Stimulated activated effector memory CD8-positive, alpha-beta T cell treated with anti-CD3 and anti-CD28 coated beads, Interleukin-12 subunit alpha, Interleukin-12 subunit beta, amount 100 ng/mL, for 72 hours (primary cell): ENCODE results near the gene OXGR1.
"Not testable (repeated sequence)": the region's sequence is repeated elsewhere in the genome, so short reads cannot be mapped to it uniquely, and the experiment has no call there.

ENCODE experiments used
- ATAC-seq: fragments of 150-1000 bp; cut with Tn5 transposase; 2 replicates; pipeline ENCODE4 v1.10.0; 2021
- DNase-seq, 2 donors: peaks; one replicate each; pipeline ENCODE4 v3.0.0; 2021 to 2022; ENCODE audit warnings: low spot score in 2 of 2
- H3K27ac Mint-ChIP-seq: one replicate; pipeline ENCODE4 v1.8.0; 2022; ENCODE audit warnings: mild to moderate bottlenecking, mixed read lengths
- H3K36me3 Mint-ChIP-seq: one replicate; pipeline ENCODE4 v1.8.0; 2022; ENCODE audit warnings: mild to moderate bottlenecking, mixed read lengths
- H3K4me1 Mint-ChIP-seq: one replicate; pipeline ENCODE4 v1.8.0; 2022; ENCODE audit warnings: mixed read lengths
- H3K4me3 Mint-ChIP-seq: one replicate; pipeline ENCODE4 v1.8.0; 2022; ENCODE audit warnings: mild to moderate bottlenecking, mixed read lengths
- H3K9me3 Mint-ChIP-seq: one replicate; pipeline ENCODE4 v1.8.0; 2022; ENCODE audit warnings: mixed read lengths

The OXGR1 gene

GRCh38 chr13:96996107-96996506 lies 1.8 kb upstream of the OXGR1 start:
- H3K9me3 Mint-ChIP-seq, result no peaks in the 10 kb centered on the region
- no peak overlapping the region for H3K27ac Mint-ChIP-seq
- ATAC-seq (no peak), DNase-seq (no peak)
- H3K36me3 Mint-ChIP-seq, result no peaks in the 10 kb centered on the region
- no peaks in the 10 kb centered on the region for H3K4me1 Mint-ChIP-seq
- no peak overlapping the region for H3K4me3 Mint-ChIP-seq

GRCh38 chr13:96994858-96995243 lies 575 bp upstream of the OXGR1 start:
- Mint-ChIP-seq H3K4me3 (no peak overlapping the region), H3K36me3 (no peaks in the 10 kb centered on the region), H3K27ac (no peak overlapping the region), H3K9me3 (no peaks in the 10 kb centered on the region), H3K4me1 (no peaks in the 10 kb centered on the region)
- DNase-seq (no peak), ATAC-seq (no peak)

- Mint-ChIP-seq H3K4me3 (no peak overlapping the region), H3K4me1 (no peaks in the 10 kb centered on the region), H3K9me3 (no peaks in the 10 kb centered on the region), H3K27ac (no peak overlapping the region), H3K36me3 (no peaks in the 10 kb centered on the region)
- ATAC-seq (no peak), DNase-seq (no peak)
Observed at GRCh38 chr13:96993634-96994016, 651 bp downstream of the OXGR1 start.

GRCh38 chr13:96992633-96993032 lies 1.6 kb downstream of the OXGR1 start:
- Mint-ChIP-seq H3K27ac (no peak overlapping the region), H3K4me3 (no peak overlapping the region)
- ATAC-seq, result no peak

GRCh38 chr13:96991072-96991471 lies 3.2 kb downstream of the OXGR1 start:
- Mint-ChIP-seq H3K36me3 (no peaks in the 10 kb centered on the region), H3K9me3 (no peaks in the 10 kb centered on the region), H3K4me1 (no peaks in the 10 kb centered on the region), H3K4me3 (no peak overlapping the region), H3K27ac (no peak overlapping the region)
- DNase-seq (no peak), ATAC-seq (no peak)

More at GRCh38 chr13:96992633-96993032, 1.6 kb downstream of the OXGR1 start:
- no peaks in the 10 kb centered on the region for H3K36me3 Mint-ChIP-seq
- H3K9me3 Mint-ChIP-seq, result no peaks in the 10 kb centered on the region
- no peak for DNase-seq
- no peaks in the 10 kb centered on the region for H3K4me1 Mint-ChIP-seq

- no peak overlapping the region for H3K27ac Mint-ChIP-seq
- no peak overlapping the region for H3K4me3 Mint-ChIP-seq
- peaks cover 7% of the 10 kb centered on the region for H3K4me1 Mint-ChIP-seq
- ATAC-seq (no peak), DNase-seq (no peak)
- H3K9me3 Mint-ChIP-seq, result no peaks in the 10 kb centered on the region
- no peaks in the 10 kb centered on the region for H3K36me3 Mint-ChIP-seq
Observed at GRCh38 chr13:96988441-96988840, 5.8 kb downstream of the OXGR1 start.

- DNase-seq (no peak), ATAC-seq (peak; percentile 75)
- no peak overlapping the region for H3K4me3 Mint-ChIP-seq
- H3K9me3 Mint-ChIP-seq, result peaks cover 4% of the 10 kb centered on the region
- H3K27ac Mint-ChIP-seq, result no peak overlapping the region
- H3K4me1 Mint-ChIP-seq, result peaks cover 13% of the 10 kb centered on the region
- H3K36me3 Mint-ChIP-seq, result no peaks in the 10 kb centered on the region
Observed at GRCh38 chr13:96984051-96984508, 10.2 kb downstream of the OXGR1 start.

- H3K27ac Mint-ChIP-seq, result no peak overlapping the region
- DNase-seq, result no peak
- peaks cover 13% of the 10 kb centered on the region for H3K4me1 Mint-ChIP-seq
- H3K36me3 Mint-ChIP-seq, result no peaks in the 10 kb centered on the region
- no peak for ATAC-seq
- peaks cover 6% of the 10 kb centered on the region for H3K9me3 Mint-ChIP-seq
- no peak overlapping the region for H3K4me3 Mint-ChIP-seq
Observed at GRCh38 chr13:96982672-96983071, 11.6 kb downstream of the OXGR1 start.

- H3K4me3 Mint-ChIP-seq, H3K36me3 Mint-ChIP-seq, H3K27ac Mint-ChIP-seq, ATAC-seq, DNase-seq: not testable (repeated sequence)
- Mint-ChIP-seq H3K4me1 (peaks cover 13% of the 10 kb centered on the region), H3K9me3 (peaks cover 12% of the 10 kb centered on the region)
Observed at GRCh38 chr13:96979861-96980260, 14.4 kb downstream of the OXGR1 start.

- no peaks in the 10 kb centered on the region for H3K36me3 Mint-ChIP-seq
Observed at GRCh38 chr13:96968027-96968426, 26.2 kb downstream of the OXGR1 start.

GRCh38 chr13:96967248-96967745 lies 27.0 kb downstream of the OXGR1 start:
- H3K36me3 Mint-ChIP-seq, result no peaks in the 10 kb centered on the region
- no peak overlapping the region for H3K4me3 Mint-ChIP-seq
- DNase-seq (no peak), ATAC-seq (no peak)
- H3K4me1 Mint-ChIP-seq, result no peaks in the 10 kb centered on the region
- H3K9me3 Mint-ChIP-seq, result peaks cover 22% of the 10 kb centered on the region
- no peak overlapping the region for H3K27ac Mint-ChIP-seq

More at GRCh38 chr13:96968027-96968426, 26.2 kb downstream of the OXGR1 start:
- ATAC-seq (no peak), DNase-seq (no peak)
- H3K4me1 Mint-ChIP-seq, result no peaks in the 10 kb centered on the region
- no peak overlapping the region for H3K27ac Mint-ChIP-seq
- peaks cover 22% of the 10 kb centered on the region for H3K9me3 Mint-ChIP-seq
- no peak overlapping the region for H3K4me3 Mint-ChIP-seq

GRCh38 chr13:96966415-96967102 lies 27.7 kb downstream of the OXGR1 start:
- Mint-ChIP-seq H3K27ac (no peak overlapping the region), H3K4me1 (no peaks in the 10 kb centered on the region), H3K4me3 (no peak overlapping the region), H3K9me3 (peaks cover 22% of the 10 kb centered on the region), H3K36me3 (no peaks in the 10 kb centered on the region)
- no peak for DNase-seq
- no peak for ATAC-seq

GRCh38 chr13:96963786-96964475 lies 30.3 kb downstream of the OXGR1 start:
- ATAC-seq (no peak), DNase-seq (no peak)
- H3K36me3 Mint-ChIP-seq, result no peaks in the 10 kb centered on the region
- H3K27ac Mint-ChIP-seq, result no peak overlapping the region
- H3K4me1 Mint-ChIP-seq, result no peaks in the 10 kb centered on the region
- H3K4me3 Mint-ChIP-seq, result no peak overlapping the region
- H3K9me3 Mint-ChIP-seq, result peaks cover 17% of the 10 kb centered on the region

GRCh38 chr13:96960379-96960778 lies 33.9 kb downstream of the OXGR1 start:
- Mint-ChIP-seq H3K4me3 (no peak overlapping the region), H3K36me3 (no peaks in the 10 kb centered on the region), H3K27ac (no peak overlapping the region), H3K4me1 (no peaks in the 10 kb centered on the region), H3K9me3 (peaks cover 2% of the 10 kb centered on the region)
- DNase-seq, result no peak
- no peak for ATAC-seq

GRCh38 chr13:96958286-96958891 lies 35.9 kb downstream of the OXGR1 start:
- no peak for ATAC-seq
- DNase-seq, result no peak
- Mint-ChIP-seq H3K9me3 (no peaks in the 10 kb centered on the region), H3K4me3 (no peak overlapping the region), H3K36me3 (no peaks in the 10 kb centered on the region), H3K4me1 (no peaks in the 10 kb centered on the region), H3K27ac (no peak overlapping the region)

- Mint-ChIP-seq H3K27ac (no peak overlapping the region), H3K4me1 (no peaks in the 10 kb centered on the region), H3K4me3 (no peak overlapping the region), H3K9me3 (no peaks in the 10 kb centered on the region), H3K36me3 (no peaks in the 10 kb centered on the region)
- DNase-seq (no peak), ATAC-seq (no peak)
Observed at GRCh38 chr13:96952595-96952994, 41.7 kb downstream of the OXGR1 start.
